DMS79 treated with DMSO at 0.1 percent for 48 hours (cell line): Measurements from ENCODE around the gene ZSCAN32.

Source experiments
- DNase-seq: peaks from one replicate; lab custom pipeline; 2025; lab: John Stamatoyannopoulos, UW

ZSCAN32 gene

GRCh38 chr16:3356118-3356517, 44.7 kb downstream of the ZSCAN32 start:
- no peak for DNase-seq

- no peak for DNase-seq
Observed at GRCh38 chr16:3355589-3355988, 45.2 kb downstream of the ZSCAN32 start, which contains the start of gene OR2C1. Gene OR2C1 (plus strand): TSS chr16:3355889. CDS start chr16:3355941, 52 bp downstream.

- DNase-seq, result no peak
Observed at GRCh38 chr16:3349175-3349574, 51.6 kb downstream of the ZSCAN32 start.

- no peak for DNase-seq
Observed at GRCh38 chr16:3348547-3349167, 52.1 kb downstream of the ZSCAN32 start.

- DNase-seq, result no peak
Observed at GRCh38 chr16:3347586-3347985, 53.2 kb downstream of the ZSCAN32 start.

GRCh38 chr16:3346041-3346440, 54.8 kb downstream of the ZSCAN32 start:
- DNase-seq, result no peak
